H1 (cell line): ENCODE results near the gene GPS1. TPM values are rescaled to one million over a fixed set of nuclear protein-coding genes. Genes with fewer than 3 reads are reported as not detected.

Experiments
- CTCF ChIA-PET: fragments of 300-600 bp; sonication (Branson Sonifier 250); formaldehyde crosslinking; loops from one replicate; lab custom pipeline; 2021; ENCODE audit not compliant: partially characterized antibody; lab: Charles Lee
- POLR2A ChIA-PET: fragments of 300-600 bp; sonication (Branson Sonifier 250); formaldehyde crosslinking; loops from one replicate; lab custom pipeline; 2021; ENCODE audit warnings: inconsistent platforms; ENCODE audit not compliant: partially characterized antibody; lab: Charles Lee
- DNase-seq, 2 experiments: peaks; one replicate each; pipeline versions ENCODE4 v3.0.0 to v3.0.0-alpha.2; 2010 to 2022; ENCODE audit warnings: low spot score in 2 of 2, low read depth in 1 of 2, mixed read lengths in 1 of 2
- FAIRE-seq: peaks from 2 replicates; lab custom pipeline; 2011; peaks lifted over from hg19 to GRCh38; lab: Jason Lieb, UNC
- H2AFZ ChIP-seq: 2 replicates; pipeline ENCODE4 v1.8.1; 2012; ENCODE audit warnings: low read length, inconsistent platforms
- H2AK5ac ChIP-seq: 2 replicates; pipeline ENCODE4 v1.6.1; 2013; ENCODE audit warnings: low read depth, low read length
- H2BK120ac ChIP-seq: replicated peaks from 2 replicates; pipeline ENCODE3; 2013; ENCODE audit warnings: low read depth, low read length, inconsistent platforms
- H2BK12ac ChIP-seq: 2 replicates; pipeline ENCODE4 v1.6.1; 2013; ENCODE audit warnings: low read depth, low read length
- H2BK15ac ChIP-seq: 2 replicates; pipeline ENCODE4 v1.6.1; 2013; ENCODE audit warnings: low read length
- H2BK20ac ChIP-seq: 2 replicates; pipeline ENCODE4 v1.6.1; 2013; ENCODE audit warnings: low read length
- H2BK5ac ChIP-seq: 2 replicates; pipeline ENCODE4 v1.6.1; 2013; ENCODE audit warnings: low read depth, low read length
- H3K14ac ChIP-seq: 2 replicates; pipeline ENCODE4 v1.6.1; 2013; ENCODE audit warnings: inconsistent platforms; ENCODE audit not compliant: insufficient read length
- H3K18ac ChIP-seq: 2 replicates; pipeline ENCODE4 v1.6.1; 2013; ENCODE audit warnings: low read length; ENCODE audit errors: extremely low read depth
- H3K23ac ChIP-seq: 2 replicates; pipeline ENCODE4 v1.6.1; 2013; ENCODE audit warnings: inconsistent platforms; ENCODE audit not compliant: insufficient read length
- H3K23me2 ChIP-seq: 2 replicates; pipeline ENCODE4 v1.6.1; 2013; ENCODE audit warnings: low read depth, low read length
- H3K27ac ChIP-seq: 2 replicates; pipeline ENCODE4 v1.6.1; 2011; ENCODE audit warnings: low read depth, low read length, inconsistent platforms
- H3K27me3 ChIP-seq, 4 experiments: replicated peaks in 1 of 4; 1 replicate in 1 of 4; 2 replicates in 3 of 4; pipeline versions ENCODE4 v1.6.1 to v1.8.1; 2011 to 2013; ENCODE audit warnings: low read length in 3 of 4, mild to moderate bottlenecking in 3 of 4, inconsistent platforms in 2 of 4, mixed read lengths in 2 of 4, moderate library complexity in 1 of 4; ENCODE audit not compliant: control insufficient read depth in 3 of 4, insufficient read depth in 3 of 4; ENCODE audit errors: extremely low read depth in 1 of 4
- H3K36me3 ChIP-seq, 4 experiments: 2 replicates each; pipeline versions ENCODE4 v1.6.1 to v1.8.1; 2011 to 2013; ENCODE audit warnings: mild to moderate bottlenecking in 4 of 4, low read length in 3 of 4, moderate library complexity in 2 of 4, control low read depth in 1 of 4, inconsistent platforms in 1 of 4; ENCODE audit not compliant: insufficient read depth in 4 of 4, control insufficient read depth in 2 of 4
- H3K4ac ChIP-seq: replicated peaks from 2 replicates; pipeline ENCODE3; 2013; ENCODE audit warnings: low read length, low read depth, mixed read lengths, inconsistent platforms; ENCODE audit not compliant: insufficient read length
- H3K4me1 ChIP-seq, 4 experiments: replicated peaks in 1 of 4; 1 replicate in 1 of 4; 2 replicates in 3 of 4; pipeline versions ENCODE4 v1.6.1 to v1.8.1; 2011 to 2013; ENCODE audit warnings: low read length in 3 of 4, inconsistent platforms in 2 of 4, mixed read lengths in 1 of 4; ENCODE audit not compliant: insufficient read depth in 4 of 4, control insufficient read depth in 3 of 4
- H3K4me2 ChIP-seq, 2 experiments: 2 replicates each; pipeline versions ENCODE4 v1.6.1 to v1.8.1; 2011 to 2013; ENCODE audit warnings: low read depth in 2 of 2, low read length in 2 of 2, control low read depth in 1 of 2, inconsistent platforms in 1 of 2, mild to moderate bottlenecking in 1 of 2; ENCODE audit not compliant: insufficient read depth in 1 of 2
- H3K4me3 ChIP-seq, 4 experiments: fragments of 200-600, 300-600 bp in 1 of 4; sonication (generic), shearing (Covaris generic), sonication (Bioruptor Twin) in 1 of 4; 2 replicates each; pipeline versions ENCODE4 v1.5.1 to v1.8.1; 2011 to 2016; ENCODE audit warnings: low read length in 4 of 4, low read depth in 3 of 4, control low read depth in 2 of 4, inconsistent platforms in 2 of 4, mild to moderate bottlenecking in 2 of 4, mixed read lengths in 1 of 4, moderate library complexity in 1 of 4; ENCODE audit not compliant: insufficient read depth in 2 of 4; ENCODE audit errors: extremely low read depth in 1 of 4
- H3K56ac ChIP-seq: replicated peaks from 2 replicates; pipeline ENCODE3; 2013; ENCODE audit warnings: low read depth, mild to moderate bottlenecking, mixed read lengths, low read length, inconsistent platforms; ENCODE audit not compliant: insufficient read length
- H3K79me1 ChIP-seq: 2 replicates; pipeline ENCODE4 v1.6.1; 2013; ENCODE audit warnings: low read depth, low read length, control low read depth
- H3K79me2 ChIP-seq, 2 experiments: 2 replicates each; pipeline versions ENCODE4 v1.6.1 to v1.8.1; 2012 to 2013; ENCODE audit warnings: low read length in 2 of 2, mild to moderate bottlenecking in 2 of 2, inconsistent platforms in 1 of 2; ENCODE audit not compliant: insufficient read depth in 2 of 2, control insufficient read depth in 1 of 2
- H3K9ac ChIP-seq, 4 experiments: replicated peaks in 1 of 4; 1 replicate in 1 of 4; 2 replicates in 3 of 4; pipeline versions ENCODE4 v1.6.1 to v1.8.1; 2011 to 2013; ENCODE audit warnings: low read depth in 3 of 4, low read length in 3 of 4, control low read depth in 2 of 4, mild to moderate bottlenecking in 2 of 4, moderate library complexity in 2 of 4, inconsistent platforms in 1 of 4; ENCODE audit errors: extremely low read depth in 1 of 4
- H3K9me3 ChIP-seq, 2 experiments: 2 replicates each; pipeline versions ENCODE4 v1.6.1 to v1.8.1; 2012 to 2013; ENCODE audit warnings: mild to moderate bottlenecking in 2 of 2, moderate library complexity in 2 of 2, control low read depth in 1 of 2, inconsistent platforms in 1 of 2, low read depth in 1 of 2, low read length in 1 of 2, mixed read lengths in 1 of 2; ENCODE audit not compliant: insufficient read depth in 2 of 2
- H4K20me1 ChIP-seq, 2 experiments: replicated peaks in 1 of 2; 2 replicates each; pipeline versions ENCODE3 to v1.8.1; 2011 to 2013; ENCODE audit warnings: inconsistent platforms in 2 of 2, low read length in 2 of 2, mild to moderate bottlenecking in 1 of 2; ENCODE audit not compliant: insufficient read depth in 2 of 2, control insufficient read depth in 1 of 2
- H4K5ac ChIP-seq: 2 replicates; pipeline ENCODE4 v1.6.1; 2013; ENCODE audit warnings: low read length, low read depth, mixed read lengths, inconsistent platforms; ENCODE audit not compliant: insufficient read length
- H4K8ac ChIP-seq: 2 replicates; pipeline ENCODE4 v1.8.0; 2013; ENCODE audit warnings: mild to moderate bottlenecking, moderate library complexity, low read length, inconsistent platforms; ENCODE audit not compliant: insufficient read depth; ENCODE audit errors: extremely low read depth
- H4K91ac ChIP-seq: replicated peaks from 2 replicates; pipeline ENCODE3; 2013; ENCODE audit warnings: low read length, mixed read lengths, inconsistent platforms; ENCODE audit not compliant: insufficient read length
- ASH2L ChIP-seq: fragments of 200-600, 300-600 bp; sonication (generic); IDR thresholded peaks from one replicate; pipeline ENCODE4 v1.7.1; 2017; ENCODE audit warnings: low read length
- ATF2 ChIP-seq: IDR thresholded peaks from 2 replicates; pipeline ENCODE4 v1.6.1; 2012; ENCODE audit warnings: low read length, inconsistent platforms
- FOSL1 ChIP-seq: IDR thresholded peaks from 2 replicates; pipeline ENCODE4 v1.6.1; 2011; ENCODE audit warnings: mild to moderate bottlenecking, low read depth, low read length, moderate library complexity; ENCODE audit not compliant: insufficient read depth
- KDM5A ChIP-seq: fragments of 200-600 bp; IDR thresholded peaks from 2 replicates; pipeline ENCODE4 v1.7.1; 2012; ENCODE audit warnings: mild to moderate bottlenecking, low read length, inconsistent platforms, mixed read lengths
- POU5F1 ChIP-seq: IDR thresholded peaks from 2 replicates; pipeline ENCODE4 v1.6.1; 2011; ENCODE audit warnings: low read depth, mild to moderate bottlenecking, low read length, moderate library complexity
- RAD21 ChIP-seq, 2 experiments: IDR thresholded peaks in 1 of 2; conservative IDR thresholded peaks in 1 of 2; 2 replicates each; pipeline ENCODE4 v1.6.1; 2011; ENCODE audit warnings: low read depth in 2 of 2, low read length in 2 of 2, improper control_type of control experiment in 1 of 2, inconsistent platforms in 1 of 2, mild to moderate bottlenecking in 1 of 2, moderate library complexity in 1 of 2
- RBBP5 ChIP-seq: IDR thresholded peaks from 2 replicates; pipeline ENCODE4 v1.7.1; 2012; ENCODE audit warnings: low read depth, mild to moderate bottlenecking, inconsistent platforms, low read length, moderate library complexity, borderline replicate concordance
- SIN3A ChIP-seq, 2 experiments: IDR thresholded peaks in 1 of 2; conservative IDR thresholded peaks in 1 of 2; 2 replicates each; pipeline ENCODE4 v1.6.1; 2011 to 2012; ENCODE audit warnings: low read length in 2 of 2, improper control_type of control experiment in 1 of 2, low read depth in 1 of 2, mild to moderate bottlenecking in 1 of 2
- TAF1 ChIP-seq: IDR thresholded peaks from 2 replicates; pipeline ENCODE4 v1.6.1; 2011; ENCODE audit warnings: mild to moderate bottlenecking, low read depth, low read length
- YY1 ChIP-seq: IDR thresholded peaks from 2 replicates; pipeline ENCODE4 v1.6.1; 2011; ENCODE audit warnings: low read depth, mild to moderate bottlenecking, low read length
- WGBS, 2 experiments: shearing (Covaris generic) in 1 of 2; methylation state at CpG; one replicate each; pipeline versions ENCODE4 v1.1.6 to v1.1.7; 2013 to 2015; ENCODE audit warnings: low lambda C conversion rate in 2 of 2, mixed read lengths in 2 of 2, inconsistent platforms in 1 of 2, low coverage in 1 of 2, missing lambda C conversion rate in 1 of 2; ENCODE audit not compliant: insufficient replicate concordance in 2 of 2, insufficient coverage in 1 of 2, insufficient read length in 1 of 2; ENCODE audit errors: extremely low coverage in 1 of 2, missing lambda C conversion rate in 1 of 2; 5-methylcytosine and 5-hydroxymethylcytosine counted together
- polyA plus RNA-seq, 7 experiments: library from polyadenylated mRNA; depleted of rRNA in 3 of 7; stranded (reverse) in 5 of 7; unstranded in 2 of 7; fragments of >200 nt in 5 of 7; fragments of 200-250 nt in 2 of 7; gene quantifications; 1 replicate in 5 of 7; 2 replicates in 1 of 7; 4 replicates in 1 of 7; pipeline versions ENCODE4 v1.2.1 to v1.2.3, GENCODE V29; 2011 to 2013; ENCODE audit warnings: missing spikeins in 2 of 7, mixed read lengths in 2 of 7
- total RNA-seq: library from RNA; stranded (reverse); fragmentation: NEBNext Ultra II Directional; extraction: Animal tissue kit (Norgen Biotek cat#: 25700); gene quantifications from 2 replicates; pipeline ENCODE4 v1.2.1, GENCODE V29; 2021

GPS1 gene
- total and polyA plus RNA-seq, 2 of the 8 experiments (the other 6 are each of a cell fraction or from before 2014, with no cell fraction given), result 153 to 277 TPM

DNA sequence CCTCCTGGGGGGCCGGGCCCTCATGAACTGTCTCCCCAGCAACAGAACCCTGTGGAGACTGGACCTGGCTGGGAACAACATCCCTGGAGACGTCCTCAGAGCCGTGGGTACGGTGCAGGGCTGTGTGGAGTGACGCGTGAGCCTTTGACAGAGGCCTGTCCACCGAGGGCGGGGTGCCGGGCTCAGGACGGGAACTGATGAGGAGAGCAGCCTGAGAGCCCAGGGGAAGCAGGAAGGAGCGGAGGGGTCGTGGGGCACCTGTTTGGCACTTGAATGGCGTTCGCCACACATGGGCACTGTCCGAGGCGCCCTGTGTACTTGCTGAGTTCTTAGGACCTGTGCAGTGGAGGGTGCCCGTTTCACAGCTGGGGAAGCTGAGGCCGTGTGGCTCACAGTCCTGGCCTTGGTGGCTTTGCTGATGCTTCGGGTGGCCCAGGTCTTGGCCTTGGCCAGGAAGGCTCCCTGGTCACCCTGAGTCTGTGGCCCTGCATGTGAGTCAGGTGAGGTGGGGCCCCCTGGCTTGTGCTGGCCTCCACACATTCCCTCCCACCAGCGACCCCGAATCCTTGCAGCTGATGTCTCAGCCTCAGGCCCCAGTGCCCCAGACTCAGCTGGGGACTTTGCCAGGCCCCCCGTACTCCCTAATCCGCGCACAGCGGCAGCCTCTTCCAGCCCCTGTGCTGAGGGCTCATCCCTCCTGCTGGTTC lies 26.1 kb upstream of the GPS1 start:
- Histone ChIP-seq H3K36me3 (no peaks in the 10 kb centered on the region; a peak in 1 of 8 replicates), H3K4me2 (no peak overlapping the region), H3K14ac (no peak overlapping the region)
- no peak for TF ChIP-seq FOSL1
- TF ChIP-seq POU5F1, result no peak
- no peak for TF ChIP-seq RBBP5
- no peak for TF ChIP-seq ATF2
- TF ChIP-seq RAD21 (IDR thresholded peaks at IDR 0.05 in 1 of 2, conservative IDR thresholded peaks at IDR 0.05 in 1 of 2; ENCODE audit: low read depth in 2 of 2, low read length in 2 of 2), result no peak
- TF ChIP-seq SIN3A (conservative IDR thresholded peaks at IDR 0.05 in 1 of 2, IDR thresholded peaks at IDR 0.05 in 1 of 2; ENCODE audit: low read depth in 1 of 2, low read length in 2 of 2), result no peak
- TF ChIP-seq ASH2L, result no peak
- TF ChIP-seq TAF1, result no peak
- no peak for TF ChIP-seq YY1
- TF ChIP-seq KDM5A, result no peak

More for the DNA sequence above, 26.1 kb upstream of the GPS1 start:
- H3K79me1 ChIP-seq, result peaks cover 4% of the 10 kb centered on the region; the same call in 1 of the 2 replicates
- 91% methylated on average over 25 of the region's 25 CpGs; no CpG with 5 or more reads in 1 of the 2 experiments for WGBS, 2 experiments
- no peak overlapping the region for H2BK5ac ChIP-seq
- H2AK5ac ChIP-seq, result no peak overlapping the region
- H4K8ac ChIP-seq, result no peak overlapping the region; the same call in 1 of the 2 replicates
- H3K4me1 ChIP-seq, result peaks cover 0 to 14% (median 8%) of the 10 kb centered on the region in 4 experiments; a peak in 5 of 7 replicates
- H3K4ac ChIP-seq, result no peak overlapping the region
- DNase-seq (no peak), FAIRE-seq (no peak)
- no peak overlapping the region for H3K27ac ChIP-seq
- H4K20me1 ChIP-seq, result peaks cover 1 to 18% of the 10 kb centered on the region in 2 experiments
- no peak overlapping the region for H4K5ac ChIP-seq
- peaks cover 0 to 12% of the 10 kb centered on the region in 2 experiments; a peak in 1 of 4 replicates for H3K79me2 ChIP-seq
- no peak overlapping the region; a peak in 1 of 7 replicates for H3K9ac ChIP-seq
- ChIA-PET CTCF (interaction anchor here (1.1 to 1.4 kb wide), 3 partner anchors 27 to 128 kb away, joined by 3 to 4 read pairs (median 3); partner anchors contain the start of genes GPS1 and RFNG), POLR2A (interaction anchor here (0.6 to 1.5 kb wide), 2 partner anchors 71 to 154 kb away, joined by 3 to 4 read pairs; no protein-coding TSS in a partner anchor)
- H2BK15ac ChIP-seq, result no peak overlapping the region
- H3K27me3 ChIP-seq, result no peaks in the 10 kb centered on the region
- H3K9me3 ChIP-seq, result no peaks in the 10 kb centered on the region
- H3K18ac ChIP-seq, result no peak overlapping the region
- H2BK12ac ChIP-seq, result no peak overlapping the region
- peaks cover 12% of the 10 kb centered on the region for H3K23me2 ChIP-seq
- no peak overlapping the region for H2AFZ ChIP-seq
- no peak overlapping the region for H3K56ac ChIP-seq
- H2BK20ac ChIP-seq, result no peak overlapping the region
- no peak overlapping the region for H3K23ac ChIP-seq
- no peak overlapping the region for H2BK120ac ChIP-seq
- no peak overlapping the region for H4K91ac ChIP-seq
- no peak overlapping the region for H3K4me3 ChIP-seq
